ENCODE results near the gene LSM11.

The LSM11 gene

GRCh38 chr5:157778121-157778805 is 34.8 kb downstream of the LSM11 start:
- no peak for DNase-seq

DNA sequence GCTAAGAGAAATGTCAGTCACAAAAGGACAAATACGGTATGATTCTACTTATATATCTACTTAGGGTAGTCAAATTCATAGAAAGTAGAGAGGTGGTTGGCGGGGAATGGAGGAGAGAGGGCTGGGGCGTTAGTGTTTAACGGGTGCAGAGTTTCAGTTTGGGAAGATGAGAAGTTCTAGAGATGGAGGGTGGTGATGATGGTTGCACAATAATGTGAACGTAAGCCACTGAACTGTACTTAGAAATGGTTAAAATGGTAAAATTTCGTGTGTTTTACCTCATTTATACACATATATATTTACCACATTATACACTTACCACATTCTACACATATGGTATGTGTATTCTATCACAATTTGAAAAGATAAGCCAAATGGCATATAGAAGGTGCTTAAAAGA is 35.7 kb downstream of the LSM11 start:
- DNase-seq, result no peak

GRCh38 chr5:157785801-157786200 is 42.3 kb downstream of the LSM11 start:
- no peak for DNase-seq

DNA sequence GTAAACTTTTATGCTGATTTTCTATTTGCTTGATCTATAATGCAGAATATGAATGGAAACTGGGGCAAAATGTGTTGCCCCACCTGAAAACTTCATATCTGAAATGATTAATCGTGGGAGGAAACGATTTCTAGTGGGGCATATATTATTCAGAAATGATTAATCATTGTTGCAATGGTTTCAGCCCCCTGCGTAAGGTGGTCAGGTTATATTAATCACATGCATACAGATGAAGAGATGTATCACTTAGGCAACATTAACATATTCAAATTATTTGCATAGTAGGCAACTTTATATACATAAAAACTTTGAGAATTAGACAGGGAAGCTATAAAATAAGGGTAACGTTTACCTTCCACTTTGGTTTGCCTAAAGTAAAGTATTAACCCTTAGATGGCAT is 49.8 kb downstream of the LSM11 start:
- DNase-seq, result no peak

DNA sequence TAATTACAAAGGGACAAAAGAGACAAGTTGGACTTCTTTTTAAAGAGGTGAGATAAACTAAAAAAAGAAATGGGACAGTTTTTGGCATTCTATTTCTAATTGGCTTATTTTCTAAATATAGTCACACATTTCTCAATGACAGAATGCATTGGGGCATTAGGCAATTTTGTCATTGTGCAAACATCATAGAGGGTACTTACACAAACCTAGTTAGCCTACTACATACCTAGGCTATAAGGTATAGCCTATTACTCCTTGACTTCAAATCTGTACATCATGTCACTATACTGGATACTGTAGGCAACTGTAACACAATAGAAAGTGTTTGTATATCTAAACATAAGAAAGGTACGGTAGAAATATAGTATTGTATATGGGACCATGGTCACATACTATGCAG is 56.1 kb downstream of the LSM11 start:
- no peak for DNase-seq

DNA sequence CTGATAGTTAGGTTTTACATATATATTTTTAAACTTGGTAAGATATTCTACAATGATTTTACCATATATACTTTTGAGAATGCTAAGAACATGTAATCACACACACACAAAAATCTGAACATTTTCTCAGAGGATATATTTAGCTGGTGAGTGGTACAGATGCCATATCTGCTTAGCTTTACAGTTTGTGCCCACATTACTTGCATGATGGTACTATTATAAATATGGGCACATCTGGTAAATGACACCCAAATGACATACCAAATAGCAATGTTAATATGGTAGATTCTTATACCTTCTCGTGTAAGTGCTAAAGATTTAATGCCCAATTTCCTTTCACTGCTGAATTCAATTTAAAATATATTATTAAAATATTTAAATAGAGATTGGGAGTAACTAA is 56.6 kb downstream of the LSM11 start:
- DNase-seq, result no peak

GRCh38 chr5:157802736-157803135 is 59.2 kb downstream of the LSM11 start:
- DNase-seq, result no peak

DNA sequence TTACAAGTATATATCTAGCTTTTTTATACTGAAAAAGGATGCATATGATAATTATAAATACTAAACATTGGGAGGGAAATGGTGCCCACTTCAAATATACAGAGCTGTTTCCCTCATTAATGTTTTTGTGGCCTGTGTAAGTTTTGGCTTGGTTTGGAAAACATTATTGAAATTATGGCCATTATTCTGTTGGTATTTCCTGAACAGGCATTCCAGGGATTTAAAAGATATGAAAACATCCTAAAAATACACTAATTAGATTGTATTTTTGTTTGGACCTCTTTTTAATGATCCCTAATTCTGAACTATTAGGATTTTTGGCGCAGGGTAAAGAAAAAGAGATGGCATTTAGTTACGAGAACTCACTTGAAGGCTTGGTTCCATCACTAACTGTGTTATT is 64.5 kb downstream of the LSM11 start:
- DNase-seq, result no peak
